Measurements from ENCODE around the gene CACNA1C.
A peak's percentile ranks its signal among the peaks of the same experiment; 100 is the strongest.

CACNA1C gene
- 0.04 to 1.7 (median 0.16) reads per million in 3 experiments for total RNA-seq

GRCh38 chr12:2052826-2053678 lies at the start of gene CACNA1C:
CACNA1C (plus strand) TSS chr12:2052987; CDS start chr12:2053563, 576 bp downstream.
- peak; percentile 18 for DNase-seq

GRCh38 chr12:2003676-2004112 lies 49.1 kb upstream of the CACNA1C start:
- DNase-seq, result no peak

GRCh38 chr12:2004113-2004929 lies 48.5 kb upstream of the CACNA1C start, which contains the start of gene DCP1B:
DCP1B (minus strand) TSS chr12:2004457; CDS start chr12:2004431, 26 bp downstream.
- DNase-seq, result peak; percentile 93

GRCh38 chr12:2008677-2009076 lies 44.1 kb upstream of the CACNA1C start:
- DNase-seq, result no peak

- no peak for DNase-seq
Measured at GRCh38 chr12:2009623-2010022, 43.2 kb upstream of the CACNA1C start.

- DNase-seq, result no peak
Measured at GRCh38 chr12:2011643-2012607, 40.9 kb upstream of the CACNA1C start.

- DNase-seq, result no peak
Measured at GRCh38 chr12:2013086-2013485, 39.7 kb upstream of the CACNA1C start.

- DNase-seq, result no peak
Measured at GRCh38 chr12:2013527-2014223, 39.1 kb upstream of the CACNA1C start.

- DNase-seq, result no peak
Measured at GRCh38 chr12:2014231-2014630, 38.6 kb upstream of the CACNA1C start.

GRCh38 chr12:2016862-2017545 lies 35.8 kb upstream of the CACNA1C start:
- DNase-seq, result no peak

- no peak for DNase-seq
Measured at GRCh38 chr12:2017546-2018337, 35.0 kb upstream of the CACNA1C start.

GRCh38 chr12:2018391-2018790 lies 34.4 kb upstream of the CACNA1C start:
- no peak for DNase-seq

GRCh38 chr12:2019126-2019525 lies 33.7 kb upstream of the CACNA1C start:
- DNase-seq, result no peak

GRCh38 chr12:2020511-2020910 lies 32.3 kb upstream of the CACNA1C start:
- DNase-seq, result no peak

GRCh38 chr12:2023365-2023764 lies 29.4 kb upstream of the CACNA1C start:
- no peak for DNase-seq

- no peak for DNase-seq
Measured at GRCh38 chr12:2027351-2027750, 25.4 kb upstream of the CACNA1C start.

- DNase-seq, result no peak
Measured at GRCh38 chr12:2029851-2030250, 22.9 kb upstream of the CACNA1C start.

GRCh38 chr12:2032506-2032905 lies 20.3 kb upstream of the CACNA1C start:
- DNase-seq, result no peak

GRCh38 chr12:2034633-2035430 lies 18.0 kb upstream of the CACNA1C start:
- DNase-seq, result peak; percentile 77

Measured in central memory CD4-positive, alpha-beta T cell (primary cell).